ENCODE results near the gene RAB35. TPM values are rescaled to one million over a fixed set of nuclear protein-coding genes. Genes with fewer than 3 reads are reported as not detected.

RAB35 gene
- 30.0 and 35.5 TPM in 2 replicates for total RNA-seq (2014; rRNA removed; shearing (Covaris generic))

DNA sequence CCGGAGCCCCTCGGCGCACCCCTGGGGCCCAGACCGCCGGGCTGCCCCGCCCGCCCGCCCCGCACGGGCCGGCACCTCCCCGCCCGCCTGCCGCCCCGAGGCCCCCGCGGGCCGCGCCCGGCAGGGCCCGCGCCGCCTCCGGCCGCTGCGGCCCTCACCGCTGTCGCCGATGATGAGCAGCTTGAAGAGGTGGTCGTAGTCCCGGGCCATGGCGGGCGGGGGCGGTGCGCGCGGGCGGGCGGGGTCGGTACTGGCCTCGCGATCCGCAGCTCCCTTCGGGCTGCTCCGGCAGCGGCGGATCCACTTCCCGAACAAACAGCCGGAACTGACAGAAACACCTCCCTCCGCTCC, at the start of gene RAB35:
Gene RAB35 (minus strand): TSS at position 313 of the 351 bp plus-strand sequence. CDS start 103 bp downstream, at position 210.
- no peak for DNase-seq (ENCODE audit: low spot score)

DNA sequence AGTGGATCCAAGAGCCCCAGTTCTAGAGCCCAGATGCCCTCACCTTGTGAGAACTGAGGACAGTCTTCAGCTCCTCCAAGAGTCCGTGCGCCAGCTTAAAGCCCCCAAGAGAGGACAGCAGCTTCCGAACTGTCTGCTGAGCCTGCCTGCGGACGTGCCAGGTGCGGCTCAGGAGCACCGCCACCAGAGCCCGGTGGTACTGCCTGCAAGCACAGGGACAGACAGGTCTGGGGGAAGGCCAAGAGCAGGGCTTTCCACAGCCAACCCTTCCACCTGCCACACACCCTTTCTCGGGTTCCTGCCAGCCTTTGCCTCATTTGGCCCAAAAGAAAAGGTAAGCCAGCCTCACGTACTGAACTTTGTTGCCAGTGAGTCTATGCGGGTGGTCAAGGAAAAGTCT, 47.7 kb upstream of the RAB35 start:
- no peak for DNase-seq (ENCODE audit: low spot score)

DNA sequence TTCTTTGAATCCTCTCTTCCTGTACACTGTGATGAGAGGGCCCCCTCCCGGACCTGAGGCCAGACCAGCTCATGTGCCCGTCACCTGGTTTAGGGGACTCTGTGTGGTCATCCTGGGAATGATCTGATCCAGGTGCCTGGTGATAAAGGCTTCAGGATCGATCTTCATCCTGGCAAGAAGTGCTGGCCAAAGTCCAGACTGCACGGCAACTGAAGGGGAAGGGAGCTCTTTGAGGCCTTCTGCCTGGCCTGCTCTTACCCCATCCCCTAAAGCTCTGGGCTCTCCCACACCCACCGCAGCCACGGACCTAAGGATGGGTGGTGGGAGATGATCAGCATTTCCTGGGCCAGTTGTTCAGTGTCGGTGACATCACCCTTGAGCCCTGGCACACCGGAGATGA, 46.2 kb upstream of the RAB35 start:
- DNase-seq (ENCODE audit: low spot score) = no peak

- no peak for DNase-seq (ENCODE audit: low spot score)
Observed at GRCh38 chr12:120161852-120162251, 45.3 kb upstream of the RAB35 start.

GRCh38 chr12:120159509-120160237, 43.1 kb upstream of the RAB35 start:
- no peak for DNase-seq (ENCODE audit: low spot score)

GRCh38 chr12:120158351-120158750, 41.8 kb upstream of the RAB35 start:
- no peak for DNase-seq (ENCODE audit: low spot score)

- DNase-seq (ENCODE audit: low spot score) = no peak
Observed at GRCh38 chr12:120157678-120158077, 41.1 kb upstream of the RAB35 start.

GRCh38 chr12:120156315-120157259, 40.0 kb upstream of the RAB35 start:
- no peak for DNase-seq (ENCODE audit: low spot score)

DNA sequence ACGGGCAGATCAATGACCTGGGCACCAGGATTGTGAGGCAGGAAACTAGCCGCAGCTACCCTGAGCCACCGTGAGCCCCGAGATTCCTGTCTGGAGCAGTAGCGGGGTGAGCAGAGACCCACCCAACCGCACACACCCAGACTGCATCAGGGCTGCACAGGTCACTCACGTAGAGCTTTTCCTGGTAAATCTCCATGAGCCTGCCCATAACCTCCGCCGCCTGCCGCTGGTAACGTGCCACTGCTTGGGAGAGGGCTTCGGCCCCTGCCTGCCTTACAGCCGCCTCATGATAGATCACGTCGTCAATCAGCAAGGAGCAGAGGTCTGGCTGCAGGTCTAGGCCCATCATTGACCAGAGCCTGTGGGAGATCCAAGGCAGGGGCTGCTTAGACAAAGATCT, 38.5 kb upstream of the RAB35 start:
- DNase-seq (ENCODE audit: low spot score) = no peak

DNA sequence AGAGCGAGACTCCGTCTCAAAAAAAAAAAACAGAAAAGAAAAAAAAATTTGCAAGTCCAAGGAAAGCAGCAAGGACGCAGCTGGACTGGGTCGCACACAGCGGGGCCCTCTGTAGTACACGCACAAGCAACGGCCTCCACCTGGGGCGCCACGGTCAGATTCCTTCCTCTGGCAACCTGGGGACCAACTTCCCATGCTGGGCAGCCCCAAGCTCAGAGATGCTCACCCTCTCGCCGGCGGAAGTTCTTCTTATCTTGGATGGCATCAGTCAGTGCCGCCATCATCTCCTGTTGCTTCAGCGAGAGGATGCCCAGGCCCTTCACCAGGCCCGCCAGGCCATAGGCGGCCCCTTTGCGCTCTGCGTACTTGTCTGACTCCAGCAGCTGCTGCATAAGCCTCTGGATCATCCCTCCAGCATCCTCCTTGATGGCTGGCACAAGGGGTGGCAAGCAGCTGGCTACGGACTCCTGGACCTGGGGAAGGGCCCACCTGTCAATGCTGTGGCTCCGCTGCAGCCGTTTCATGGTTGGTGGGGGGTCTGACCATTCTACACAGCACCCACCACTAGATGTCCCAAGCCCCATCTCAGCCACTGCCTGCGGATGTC, 34.5 kb upstream of the RAB35 start:
- no peak for DNase-seq (ENCODE audit: low spot score)

GRCh38 chr12:120148011-120148410, 31.5 kb upstream of the RAB35 start:
- DNase-seq (ENCODE audit: low spot score) = no peak

GRCh38 chr12:120145164-120145563, 28.6 kb upstream of the RAB35 start:
- no peak for DNase-seq (ENCODE audit: low spot score)

DNA sequence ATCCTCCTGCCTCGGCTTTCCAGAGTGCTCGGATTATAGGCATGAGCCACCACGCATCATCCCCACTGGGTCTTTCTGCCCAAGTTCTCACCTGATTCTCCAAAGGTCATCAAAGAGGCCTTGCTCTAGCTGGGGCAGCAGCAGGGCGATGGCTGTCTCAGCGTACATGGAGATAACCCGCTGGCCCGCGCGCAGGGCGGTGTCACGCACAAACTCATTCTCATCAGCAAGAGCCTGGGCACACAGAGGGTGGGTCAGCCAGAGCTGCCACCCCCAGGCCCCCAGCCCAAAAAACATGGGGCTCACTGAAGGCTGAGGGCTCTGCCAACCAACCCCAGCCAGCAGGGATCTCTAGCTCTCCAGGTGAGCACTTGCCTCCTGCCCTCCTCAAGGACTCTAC, 27.7 kb upstream of the RAB35 start:
- DNase-seq (ENCODE audit: low spot score) = no peak

DNA sequence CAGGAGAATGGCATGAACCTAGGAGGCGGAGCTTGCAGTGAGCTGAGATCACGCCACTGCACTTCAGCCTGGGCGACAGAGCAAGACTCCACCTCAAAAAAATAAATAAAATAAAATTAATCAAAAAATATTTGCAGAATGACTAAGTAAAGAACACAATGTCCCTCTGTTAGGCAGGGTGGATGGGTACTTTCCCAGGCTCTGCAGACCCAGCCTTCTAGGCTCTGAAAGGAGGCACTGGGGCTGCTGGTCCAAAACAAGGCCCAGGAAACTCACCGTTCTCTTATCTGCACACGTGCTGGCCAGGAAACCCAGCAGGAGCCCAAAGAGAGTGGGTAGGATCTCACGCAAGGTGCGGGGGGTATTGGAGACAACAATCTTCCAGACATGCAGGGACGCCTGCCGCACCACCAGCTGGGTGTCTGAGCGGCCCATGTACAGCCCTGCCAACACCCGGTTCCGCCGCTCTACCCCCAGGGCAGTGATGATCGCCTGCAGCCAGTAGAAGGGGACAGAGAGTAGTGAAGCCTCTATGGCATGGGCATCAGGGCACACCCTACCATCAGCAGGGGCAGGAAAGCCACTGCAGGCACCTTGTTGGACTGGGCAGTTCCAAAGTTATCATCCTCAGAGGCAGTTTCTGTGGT, 25.8 kb upstream of the RAB35 start:
- DNase-seq (ENCODE audit: low spot score) = no peak

GRCh38 chr12:120141336-120141735, 24.8 kb upstream of the RAB35 start:
- no peak for DNase-seq (ENCODE audit: low spot score)

DNA sequence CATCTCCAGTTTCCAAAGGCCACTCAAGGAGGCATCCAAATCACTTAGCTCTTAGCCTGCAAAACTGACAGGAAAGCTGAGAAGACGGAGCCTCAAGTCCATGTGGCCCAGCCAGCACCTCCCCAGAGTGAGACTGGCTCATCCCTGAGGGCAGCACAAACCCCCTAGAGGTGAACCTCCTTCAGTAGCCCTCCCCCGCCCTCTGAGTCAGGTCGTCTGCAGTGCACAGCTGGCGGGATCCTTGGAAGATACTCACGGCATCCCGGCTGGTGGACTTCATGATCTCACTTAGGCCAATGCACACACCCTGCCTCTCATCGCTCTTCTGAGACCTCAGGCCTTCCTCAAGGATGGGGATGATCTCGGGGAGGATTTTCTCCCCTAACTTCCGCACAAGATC, 24.1 kb upstream of the RAB35 start:
- DNase-seq (ENCODE audit: low spot score) = no peak

- no peak for DNase-seq (ENCODE audit: low spot score)
Observed at GRCh38 chr12:120139958-120140357, 23.4 kb upstream of the RAB35 start.

DNA sequence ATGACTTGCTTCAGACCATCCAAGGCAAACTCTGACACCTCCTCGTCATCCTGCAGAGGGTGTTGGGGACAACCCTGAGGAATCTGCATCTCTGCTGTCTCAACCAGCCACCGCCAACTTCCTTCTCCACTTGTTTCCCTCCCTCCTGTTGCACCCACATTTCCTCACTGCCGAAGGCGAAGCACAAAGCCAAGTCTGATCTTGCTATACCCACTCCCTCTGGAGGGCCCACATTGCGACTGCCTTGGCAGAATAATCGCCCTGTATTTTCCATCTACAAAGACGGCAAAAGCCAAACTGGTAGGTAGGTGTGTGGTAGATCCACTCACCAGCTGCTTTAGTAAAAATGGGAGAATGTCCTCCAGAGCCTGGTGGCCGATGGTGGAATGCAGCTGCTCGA, 21.8 kb upstream of the RAB35 start:
- no peak for DNase-seq (ENCODE audit: low spot score)

- no peak for DNase-seq (ENCODE audit: low spot score)
Observed at GRCh38 chr12:120137833-120138232, 21.3 kb upstream of the RAB35 start.

DNA sequence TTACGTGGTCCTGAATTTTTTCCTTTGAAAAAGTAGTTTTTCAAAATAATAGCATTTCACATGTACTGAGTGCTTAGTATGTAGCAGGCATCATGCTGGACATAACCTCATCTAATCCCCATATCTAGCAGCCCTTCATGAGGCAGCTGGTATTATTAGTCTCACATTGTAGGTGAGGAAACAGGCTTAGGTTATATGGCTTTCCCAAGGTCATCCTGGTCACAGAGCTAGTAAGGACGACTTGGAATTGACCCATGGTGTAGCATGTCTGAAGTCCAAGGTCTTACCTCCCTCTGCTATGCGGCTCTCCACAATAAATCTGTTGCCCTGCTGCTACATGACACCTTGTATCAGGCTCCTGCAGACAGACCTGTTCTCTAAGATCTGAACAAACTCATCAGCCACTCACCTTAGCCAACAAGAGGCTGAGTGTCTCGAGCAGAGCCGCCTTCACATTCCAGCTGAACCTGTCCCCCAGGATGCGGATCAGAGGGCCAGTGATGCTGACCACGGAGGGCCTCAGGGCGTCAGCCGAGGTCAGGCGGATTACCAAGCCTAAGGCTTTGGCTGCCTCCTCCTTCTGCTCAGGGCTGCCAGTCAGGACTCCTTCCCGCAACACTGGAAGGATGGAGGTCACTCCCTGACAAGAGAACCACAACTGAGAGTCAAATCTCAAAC, 19.7 kb upstream of the RAB35 start:
- no peak for DNase-seq (ENCODE audit: low spot score)

DNA sequence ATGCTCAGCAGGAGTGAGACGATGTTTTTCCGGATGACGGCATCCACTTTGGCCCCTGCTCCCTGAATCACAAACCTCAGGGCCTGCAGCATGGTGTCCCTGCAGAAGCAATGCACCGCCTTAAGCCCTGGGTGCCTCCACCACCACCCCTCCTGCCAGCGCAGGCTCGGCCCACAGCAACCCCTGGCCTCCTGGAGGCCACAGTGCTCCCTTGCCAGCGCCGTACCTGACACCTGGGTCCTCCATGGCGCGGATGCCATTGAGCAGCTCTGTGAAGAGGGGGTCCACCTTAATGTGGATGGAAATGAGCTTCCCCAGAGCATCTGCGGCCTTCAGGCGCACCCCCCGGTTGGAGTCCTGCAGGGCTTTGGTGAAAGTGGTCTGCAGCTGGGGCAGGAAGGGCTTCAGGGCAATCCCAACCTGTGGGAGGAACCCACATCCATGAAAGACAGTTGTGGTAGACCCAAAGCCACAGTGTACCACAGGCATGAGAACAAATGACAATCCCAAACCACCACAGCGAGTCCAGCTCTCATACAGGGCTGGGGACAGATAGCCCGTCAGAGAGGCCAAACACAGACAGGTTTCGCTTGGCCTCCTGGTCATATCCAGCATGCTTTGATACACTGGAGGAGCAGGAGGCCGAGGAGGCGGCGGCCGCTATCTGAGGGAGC, 17.9 kb upstream of the RAB35 start:
- DNase-seq (ENCODE audit: low spot score) = no peak

Data from A172 (cell line).